Measurements from ENCODE around the gene ZNF366. TPM values are rescaled to one million over a fixed set of nuclear protein-coding genes. Genes with fewer than 3 reads are reported as not detected.

The ZNF366 gene
- total RNA-seq, 1 donor, result not detected

- TF ChIP-seq CTCF (IDR thresholded peaks at IDR 0.05; ENCODE audit: insufficient read depth, low read length), result peak; percentile 61
- no peak overlapping the region for H3K4me3 ChIP-seq (ENCODE audit: low read depth, low read length)
- peak; percentile 94 for DNase-seq (ENCODE audit: low read depth)
Measured at GRCh38 chr5:72523960-72524582, 16.9 kb upstream of the ZNF366 start.

GRCh38 chr5:72522607-72523006 lies 15.4 kb upstream of the ZNF366 start:
- no peak for TF ChIP-seq CTCF (IDR thresholded peaks at IDR 0.05; ENCODE audit: insufficient read depth, low read length)
- DNase-seq (ENCODE audit: low read depth), result no peak
- no peak overlapping the region for H3K4me3 ChIP-seq (ENCODE audit: low read depth, low read length)

DNA sequence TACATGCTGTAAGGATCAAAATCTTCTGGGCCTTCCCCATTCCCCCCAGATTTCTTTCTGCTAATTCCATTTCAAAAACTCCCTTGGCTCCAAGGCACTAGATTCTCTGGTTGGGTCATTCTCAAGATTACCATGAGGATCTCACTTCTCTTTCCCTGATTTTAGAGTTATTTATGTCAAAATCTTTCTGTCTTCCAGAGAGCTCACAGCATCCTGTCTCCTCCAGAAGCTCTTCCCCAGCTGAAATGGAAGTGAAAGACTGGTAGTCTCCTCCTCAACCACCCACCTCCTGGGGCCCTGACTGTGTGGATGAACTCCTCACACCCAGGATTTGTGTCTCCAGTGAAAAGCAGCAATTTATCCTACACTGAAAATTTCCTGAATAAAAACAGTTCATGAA lies 11.9 kb upstream of the ZNF366 start:
- H3K4me3 ChIP-seq (ENCODE audit: low read depth, low read length), result no peak overlapping the region
- TF ChIP-seq CTCF (IDR thresholded peaks at IDR 0.05; ENCODE audit: insufficient read depth, low read length), result no peak
- DNase-seq (ENCODE audit: low read depth), result no peak

DNA sequence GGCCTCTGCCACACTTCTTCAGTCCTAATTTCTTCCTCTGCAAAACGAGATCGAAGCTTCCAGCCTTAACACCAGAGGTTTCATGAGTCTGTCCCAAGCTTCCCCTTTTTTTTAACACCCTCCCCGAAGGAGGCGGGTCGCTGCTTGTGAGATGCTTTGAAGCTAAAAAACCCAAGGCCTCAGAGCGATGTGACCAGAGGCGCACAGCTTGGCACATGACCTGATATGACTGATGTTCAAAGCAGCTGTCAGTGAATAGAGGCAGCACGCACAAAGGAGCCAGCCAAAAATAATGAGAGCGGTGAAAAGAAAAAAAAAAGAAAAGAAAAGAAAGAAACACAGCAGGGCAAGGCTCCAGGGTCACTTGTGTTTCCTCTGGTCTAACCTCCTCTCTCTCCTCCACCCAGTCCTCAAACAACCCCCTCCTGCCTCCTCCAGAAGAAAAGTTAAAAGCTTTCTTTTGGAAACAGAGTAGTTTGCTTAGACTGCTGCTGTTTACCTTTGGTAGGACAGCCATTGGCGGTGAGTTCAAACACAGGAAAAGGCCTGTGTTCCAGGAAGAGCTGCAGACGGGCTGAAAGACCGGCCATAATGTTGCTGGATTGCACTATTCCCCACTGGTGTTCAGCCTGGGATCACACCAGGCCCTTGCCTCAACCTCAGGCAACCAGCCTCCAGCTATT lies 10.9 kb upstream of the ZNF366 start:
- DNase-seq (ENCODE audit: low read depth), result peak; percentile 58
- no peak for TF ChIP-seq CTCF (IDR thresholded peaks at IDR 0.05; ENCODE audit: insufficient read depth, low read length)
- H3K4me3 ChIP-seq (ENCODE audit: low read depth, low read length), result no peak overlapping the region

GRCh38 chr5:72516916-72517315 lies 9.7 kb upstream of the ZNF366 start:
- no peak overlapping the region for H3K4me3 ChIP-seq (ENCODE audit: low read depth, low read length)
- no peak for DNase-seq (ENCODE audit: low read depth)
- no peak for TF ChIP-seq CTCF (IDR thresholded peaks at IDR 0.05; ENCODE audit: insufficient read depth, low read length)

DNA sequence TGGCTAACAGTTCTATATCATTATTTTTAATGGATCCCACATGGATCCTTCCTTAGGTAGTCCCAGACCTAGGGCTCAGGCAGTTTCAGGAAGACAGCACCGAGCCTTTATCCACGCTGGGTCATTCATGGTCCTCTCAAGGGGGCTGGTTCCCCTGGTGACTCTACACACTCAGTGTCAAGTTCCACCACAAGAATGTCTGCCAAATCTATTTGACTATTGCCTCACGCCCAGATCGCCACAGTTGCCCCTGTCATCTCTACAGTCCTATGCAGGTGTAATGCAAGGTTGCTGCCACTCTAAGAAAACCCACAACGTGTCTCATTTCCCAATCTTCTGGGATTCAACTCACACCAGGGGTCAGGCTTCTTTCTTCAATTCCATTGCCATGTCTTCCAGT lies 8.0 kb upstream of the ZNF366 start:
- TF ChIP-seq CTCF (IDR thresholded peaks at IDR 0.05; ENCODE audit: insufficient read depth, low read length), result no peak
- H3K4me3 ChIP-seq (ENCODE audit: low read depth, low read length), result no peak overlapping the region
- no peak for DNase-seq (ENCODE audit: low read depth)

DNA sequence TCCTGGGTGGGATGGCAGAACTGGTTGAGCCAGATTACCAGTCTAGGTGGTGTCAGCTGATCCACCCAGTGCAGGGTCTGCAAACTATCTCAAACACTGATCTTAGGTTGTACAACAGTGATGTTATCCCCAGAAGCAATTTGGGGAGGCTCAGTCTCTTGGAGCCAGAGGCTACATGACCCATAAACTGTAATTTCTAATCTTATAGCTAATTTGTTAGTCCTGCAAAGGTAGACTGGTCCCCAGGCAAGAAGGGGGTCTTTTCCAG lies 5.3 kb upstream of the ZNF366 start:
- TF ChIP-seq CTCF (IDR thresholded peaks at IDR 0.05; ENCODE audit: insufficient read depth, low read length), result no peak
- no peak overlapping the region for H3K4me3 ChIP-seq (ENCODE audit: low read depth, low read length)
- DNase-seq (ENCODE audit: low read depth), result no peak

Data from fibroblast of the aortic adventitia (primary cell).